Gastrocnemius medialis (tissue), 4 donors: ENCODE data around the gene PPM1J. TPM values are rescaled to one million over a fixed set of nuclear protein-coding genes. Genes with fewer than 3 reads are reported as not detected.

Source experiments
- ATAC-seq, 2 donors: fragments of 150-250 bp; one replicate each; pipeline ENCODE4 v1.9.1; 2016
- DNase-seq, 2 donors: peaks; one replicate each; pipeline ENCODE4 v3.0.0-alpha.2; 2019
- H3K27ac ChIP-seq, 4 donors: fragments of 200-600 bp; sonication (generic); 1 replicate in 1 of 4; 2 replicates in 3 of 4; pipeline ENCODE4 v1.5.1; 2016 to 2018; ENCODE audit warnings: mild to moderate bottlenecking in 2 of 4, moderate library complexity in 1 of 4
- H3K27me3 ChIP-seq, 3 donors: fragments of 200-600 bp; sonication (generic) in 2 of 3; 1 replicate in 1 of 3; 2 replicates in 2 of 3; pipeline versions ENCODE4 v1.5.1 to v1.6.0; 2016 to 2019; ENCODE audit warnings: mild to moderate bottlenecking in 1 of 3, moderate library complexity in 1 of 3
- H3K36me3 ChIP-seq, 2 donors: fragments of 200-600 bp; sonication (generic) in 1 of 2; one replicate each; pipeline ENCODE4 v1.5.1; 2017 to 2018
- H3K4me1 ChIP-seq, 2 donors: fragments of 200-600 bp; sonication (generic) in 1 of 2; one replicate each; pipeline ENCODE4 v1.5.1; 2016 to 2017; ENCODE audit warnings: mild to moderate bottlenecking in 2 of 2
- H3K4me3 ChIP-seq, 4 donors: fragments of 200-600 bp; sonication (generic) in 3 of 4; 1 replicate in 1 of 4; 2 replicates in 3 of 4; pipeline ENCODE4 v1.5.1; 2016 to 2019; ENCODE audit warnings: mild to moderate bottlenecking in 2 of 4
- H3K9me3 ChIP-seq, 3 donors: fragments of 200-600 bp; sonication (generic) in 2 of 3; 1 replicate in 1 of 3; 2 replicates in 2 of 3; pipeline ENCODE4 v1.5.1; 2016 to 2019
- POLR2A ChIP-seq, 2 donors: fragments of 450-650 bp; IDR thresholded peaks; one replicate each; pipeline ENCODE4 v1.6.1; 2017; ENCODE audit warnings: antibody characterized with exemption in 2 of 2, mild to moderate bottlenecking in 2 of 2, moderate library complexity in 2 of 2
- in situ Hi-C, 4 donors: fragments of 200-750 bp; cut with MboI; loops; one replicate each; pipeline versions ENCODE4 v1.15.0 to v1.8.0; 2017; ENCODE audit warnings: low sequenced_read_pairs in 4 of 4
- intact Hi-C: fragments of 100-400 bp; cut with DNase I; formaldehyde crosslinking; loops from one replicate; pipeline ENCODE4 v1.15.1; 2023; ENCODE audit warnings: low total_unique reads
- total RNA-seq, 4 donors: library from RNA; depleted of rRNA; stranded (reverse); fragments of >200 nt; gene quantifications; one replicate each; pipeline versions ENCODE4 v1.1.0 to v1.2.3, GENCODE V29; 2016
- TF ChIP-seq, protein P1 (sequence below), 5 experiments: fragments of 450-650 bp in 3 of 5; fragments of 200-600 bp in 2 of 5; sonication (generic) in 2 of 5; IDR thresholded peaks in 4 of 5; conservative IDR thresholded peaks in 1 of 5; 1 replicate in 4 of 5; 2 replicates in 1 of 5; pipeline ENCODE4 v1.5.1; 2016 to 2019; ENCODE audit warnings: antibody characterized with exemption in 5 of 5, mild to moderate bottlenecking in 3 of 5, moderate library complexity in 3 of 5

PPM1J gene
- total RNA-seq, 4 donors from 2014 or later: 4.2 to 5.4 (median 4.8) TPM

DNA sequence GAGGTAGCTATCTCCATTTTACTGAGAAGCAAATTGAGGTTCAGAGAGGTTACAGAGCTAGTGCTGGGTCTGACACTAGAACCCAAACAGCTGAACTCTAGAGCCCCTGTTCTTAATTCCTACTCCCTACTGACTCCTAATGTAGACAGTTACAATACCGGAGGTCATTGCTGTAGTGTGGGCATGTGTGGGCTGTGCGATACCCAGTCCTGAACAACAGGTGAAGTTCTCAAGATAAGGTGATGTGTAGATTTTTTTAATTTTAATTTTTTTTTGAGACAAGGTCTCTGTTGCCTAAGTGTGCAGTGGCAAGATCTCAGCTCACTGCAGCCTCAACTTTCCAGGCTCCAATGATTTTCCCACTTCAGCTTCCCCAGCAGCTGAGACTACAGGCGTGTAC lies 6.6 kb downstream of the PPM1J start:
- DNase-seq: no peak
- in situ Hi-C loops: loop anchor here (5.0 to 25.0 kb wide), 7 partner anchors 84 to 679 kb away; partner anchors contain the start of genes CTTNBP2NL (in 3 of the 4), CAPZA1 (in 1 of the 4), MAGI3 (in 1 of the 4) and ST7L (in 1 of the 4)
- intact Hi-C loops: no loop called here
- H3K27ac ChIP-seq: peak overlapping the region in 1 of 4 donors; percentile 94
- peaks cover 0 to 2% of the 10 kb centered on the region in 2 donors for H3K36me3 ChIP-seq
- no peak for TF ChIP-seq POLR2A (IDR thresholded peaks at IDR 0.05)
- TF ChIP-seq, protein P1, sequence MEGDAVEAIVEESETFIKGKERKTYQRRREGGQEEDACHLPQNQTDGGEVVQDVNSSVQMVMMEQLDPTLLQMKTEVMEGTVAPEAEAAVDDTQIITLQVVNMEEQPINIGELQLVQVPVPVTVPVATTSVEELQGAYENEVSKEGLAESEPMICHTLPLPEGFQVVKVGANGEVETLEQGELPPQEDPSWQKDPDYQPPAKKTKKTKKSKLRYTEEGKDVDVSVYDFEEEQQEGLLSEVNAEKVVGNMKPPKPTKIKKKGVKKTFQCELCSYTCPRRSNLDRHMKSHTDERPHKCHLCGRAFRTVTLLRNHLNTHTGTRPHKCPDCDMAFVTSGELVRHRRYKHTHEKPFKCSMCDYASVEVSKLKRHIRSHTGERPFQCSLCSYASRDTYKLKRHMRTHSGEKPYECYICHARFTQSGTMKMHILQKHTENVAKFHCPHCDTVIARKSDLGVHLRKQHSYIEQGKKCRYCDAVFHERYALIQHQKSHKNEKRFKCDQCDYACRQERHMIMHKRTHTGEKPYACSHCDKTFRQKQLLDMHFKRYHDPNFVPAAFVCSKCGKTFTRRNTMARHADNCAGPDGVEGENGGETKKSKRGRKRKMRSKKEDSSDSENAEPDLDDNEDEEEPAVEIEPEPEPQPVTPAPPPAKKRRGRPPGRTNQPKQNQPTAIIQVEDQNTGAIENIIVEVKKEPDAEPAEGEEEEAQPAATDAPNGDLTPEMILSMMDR (IDR thresholded peaks at IDR 0.05 in 4 of 5, conservative IDR thresholded peaks at IDR 0.05 in 1 of 5): no peak
- no peaks in the 10 kb centered on the region for H3K27me3 ChIP-seq
- no peaks in the 10 kb centered on the region for H3K9me3 ChIP-seq
- H3K4me3 ChIP-seq: no peak overlapping the region
- ATAC-seq: no peak
- H3K4me1 ChIP-seq: peaks cover 12 to 23% of the 10 kb centered on the region in 2 donors

DNA sequence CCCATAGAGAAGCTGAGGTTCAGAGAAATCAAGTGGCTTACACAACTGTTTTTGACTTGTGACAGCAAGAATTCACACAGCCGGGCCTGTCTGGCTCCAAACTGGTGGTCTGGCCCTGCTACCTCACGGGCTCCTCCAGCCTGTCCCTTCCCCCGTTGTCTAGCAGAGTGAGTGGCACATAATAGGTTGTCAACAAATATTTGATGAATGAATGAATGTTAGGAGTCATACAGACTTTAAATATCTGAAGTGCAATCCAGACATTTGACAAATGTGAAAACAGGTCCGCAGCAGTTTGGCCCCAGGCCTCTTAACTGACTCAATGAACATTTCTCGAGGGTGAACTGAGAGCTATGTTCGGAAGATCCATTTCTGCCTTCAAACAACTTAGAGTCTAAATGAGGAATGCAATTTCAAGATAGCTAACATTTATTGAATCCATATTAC lies 7.1 kb downstream of the PPM1J start:
- intact Hi-C loops: no loop called here
- DNase-seq: no peak
- no peak overlapping the region for H3K4me3 ChIP-seq

DNA sequence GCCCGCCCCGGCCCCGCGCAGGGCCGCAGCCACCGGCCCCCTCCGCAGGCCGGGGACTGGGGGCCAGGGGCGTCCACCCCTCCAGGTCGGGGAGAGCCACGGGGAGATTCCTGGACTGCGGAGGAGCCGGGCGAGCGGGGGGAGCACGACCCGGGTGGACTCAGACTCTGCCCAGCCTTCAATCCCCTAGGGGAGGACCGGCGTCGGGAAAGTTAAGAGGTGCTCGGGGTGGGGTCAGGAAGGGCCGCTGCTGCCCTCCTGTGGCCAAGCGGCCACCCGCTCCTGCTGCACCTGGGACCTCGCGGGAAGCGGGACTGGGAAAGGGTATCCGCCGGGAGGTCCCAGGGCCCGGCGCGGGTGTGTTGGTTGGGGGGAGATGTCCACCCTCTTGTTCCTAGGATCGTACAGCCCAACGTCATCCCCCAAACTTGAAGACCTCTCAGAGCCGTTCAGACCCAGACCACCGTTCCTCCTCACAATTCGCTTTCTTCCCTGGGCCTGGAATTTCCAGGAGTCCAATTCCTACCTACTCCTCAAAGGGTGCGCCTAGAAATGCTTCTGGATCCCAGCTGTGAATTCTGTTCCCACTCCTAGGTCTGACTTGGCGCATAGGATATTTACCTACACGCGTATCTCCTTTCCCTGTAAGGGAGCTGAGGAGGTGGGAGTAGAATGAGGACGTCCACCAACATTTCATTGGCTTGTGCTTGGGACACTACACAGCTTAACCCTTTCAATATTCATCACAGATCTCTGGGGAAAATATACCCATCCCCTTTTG lies 7.7 kb downstream of the PPM1J start:
- Histone ChIP-seq H3K9me3 (no peaks in the 10 kb centered on the region), H3K36me3 (peaks cover 0 to 13% of the 10 kb centered on the region in 2 donors), H3K4me1 (peaks cover 13 to 20% of the 10 kb centered on the region in 2 donors), H3K27ac (peak overlapping the region; percentile 85 to 94 (median 90)), H3K27me3 (no peaks in the 10 kb centered on the region), H3K4me3 (peak overlapping the region; percentile 82 to 87 (median 84))
- TF ChIP-seq, protein P1 (IDR thresholded peaks at IDR 0.05 in 4 of 5, conservative IDR thresholded peaks at IDR 0.05 in 1 of 5): peak; percentile 87 to 97 (median 95)
- no peak for TF ChIP-seq POLR2A (IDR thresholded peaks at IDR 0.05)
- ATAC-seq (peak; percentile 83 to 86), DNase-seq (peak; percentile 70 to 86)
- in situ Hi-C loops (loop anchor here (5.0 to 25.0 kb wide), 7 partner anchors 83 to 680 kb away; partner anchors contain the start of genes CTTNBP2NL (in 3 of the 4), CAPZA1 (in 1 of the 4), MAGI3 (in 1 of the 4) and ST7L (in 1 of the 4)), intact Hi-C loops (loop anchor here (2.0 kb wide), 3 partner anchors 89 to 317 kb away; partner anchors contain the start of genes CAPZA1 and ST7L)

More for the DNA sequence above, 7.1 kb downstream of the PPM1J start:
- Histone ChIP-seq H3K27me3 (no peaks in the 10 kb centered on the region), H3K36me3 (peaks cover 0 to 7% of the 10 kb centered on the region in 2 donors), H3K9me3 (no peaks in the 10 kb centered on the region), H3K27ac (peak overlapping the region; percentile 85 to 94 (median 90)), H3K4me1 (peaks cover 11 to 23% of the 10 kb centered on the region in 2 donors)
- no peak for ATAC-seq
- no peak for TF ChIP-seq POLR2A (IDR thresholded peaks at IDR 0.05)
- TF ChIP-seq, protein P1 (IDR thresholded peaks at IDR 0.05 in 4 of 5, conservative IDR thresholded peaks at IDR 0.05 in 1 of 5): no peak
- in situ Hi-C loops: loop anchor here (5.0 to 25.0 kb wide), 7 partner anchors 83 to 679 kb away; partner anchors contain the start of genes CTTNBP2NL (in 3 of the 4), CAPZA1 (in 1 of the 4), MAGI3 (in 1 of the 4) and ST7L (in 1 of the 4)

- Histone ChIP-seq H3K9me3 (no peaks in the 10 kb centered on the region), H3K27ac (peak within 1 kb of the TSS; percentile 85 to 94 (median 90)), H3K27me3 (no peaks in the 10 kb centered on the region), H3K4me1 (peaks cover 18% of the 10 kb centered on the region in 2 donors), H3K36me3 (peaks cover 0 to 14% of the 10 kb centered on the region in 2 donors), H3K4me3 (peak within 1 kb of the TSS; percentile 82 to 87 (median 84))
- intact Hi-C loops: loop anchor here (2.0 kb wide), 3 partner anchors 88 to 316 kb away; partner anchors contain the start of genes CAPZA1 and ST7L
- peak; percentile 85 to 87 for TF ChIP-seq POLR2A (IDR thresholded peaks at IDR 0.05)
- TF ChIP-seq, protein P1 (IDR thresholded peaks at IDR 0.05 in 4 of 5, conservative IDR thresholded peaks at IDR 0.05 in 1 of 5): no peak
- in situ Hi-C loops: loop anchor here (5.0 to 25.0 kb wide), 7 partner anchors 82 to 681 kb away; partner anchors contain the start of genes CTTNBP2NL (in 3 of the 4), CAPZA1 (in 1 of the 4), MAGI3 (in 1 of the 4) and ST7L (in 1 of the 4)
- ATAC-seq (peak; percentile 65 to 69), DNase-seq (no peak)
Measured at GRCh38 chr1:112706505-112707220, 8.5 kb downstream of the PPM1J start, which contains the start of gene RHOC. RHOC (minus strand) TSS chr1:112707127; CDS start chr1:112703799, 3,328 bp downstream.
